HG03575 (cell line): Measurements from ENCODE around the gene FAM83F.
"Not testable (repeated sequence)": the region's sequence is repeated elsewhere in the genome, so short reads cannot be mapped to it uniquely, and the experiment has no call there.

Source experiments
- ATAC-seq: cut with Tn5 transposase; IDR thresholded peaks from one replicate; pipeline ENCODE4 v1.9.1; 2021; ENCODE audit not compliant: unreplicated experiment, insufficient number of reproducible peaks, low FRiP score; ENCODE audit errors: extremely low read depth

Gene FAM83F

GRCh38 chr22:39994566-39995392, at the start of gene FAM83F:
FAM83F (plus strand) TSS chr22:39994954; CDS start chr22:39995043, 89 bp downstream.
- ATAC-seq = no peak

- no peak for ATAC-seq
Measured at GRCh38 chr22:39946126-39946502, 48.6 kb upstream of the FAM83F start.

DNA sequence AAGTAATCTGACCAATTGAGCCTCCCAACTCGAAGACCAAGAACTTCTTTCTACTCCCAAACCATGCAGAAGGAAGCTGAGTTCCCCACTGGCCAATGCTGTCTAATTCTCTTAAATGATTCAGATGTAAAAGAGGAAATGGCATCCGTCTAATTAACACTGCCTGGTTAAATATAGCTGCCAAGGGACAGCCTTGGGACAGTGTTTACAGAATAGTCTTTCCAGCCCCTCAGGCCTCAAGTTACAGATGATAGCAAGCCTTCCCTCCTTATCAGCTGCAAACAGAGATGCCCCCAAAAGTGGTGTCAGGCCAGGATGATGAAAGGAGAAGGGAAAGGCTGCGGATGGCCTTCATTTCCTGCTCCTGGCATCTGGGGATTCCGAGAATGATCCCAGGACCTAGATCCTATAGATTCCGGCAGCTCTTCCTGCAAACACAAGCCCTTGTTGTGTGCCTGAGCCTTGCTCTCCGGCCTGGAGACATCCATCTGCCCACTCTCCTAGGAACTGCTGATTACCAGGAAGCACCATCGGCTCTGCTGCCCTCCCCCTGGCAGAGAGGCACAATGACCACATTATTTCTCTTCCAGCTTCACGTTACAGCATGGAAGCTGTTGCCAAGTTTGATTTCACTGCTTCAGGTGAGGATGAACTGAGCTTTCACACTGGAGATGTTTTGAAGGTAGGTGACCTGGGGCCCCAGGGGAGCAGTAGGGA, 48.1 kb upstream of the FAM83F start:
- ATAC-seq = no peak

- no peak for ATAC-seq
Measured at GRCh38 chr22:39947220-39948216, 47.2 kb upstream of the FAM83F start.

DNA sequence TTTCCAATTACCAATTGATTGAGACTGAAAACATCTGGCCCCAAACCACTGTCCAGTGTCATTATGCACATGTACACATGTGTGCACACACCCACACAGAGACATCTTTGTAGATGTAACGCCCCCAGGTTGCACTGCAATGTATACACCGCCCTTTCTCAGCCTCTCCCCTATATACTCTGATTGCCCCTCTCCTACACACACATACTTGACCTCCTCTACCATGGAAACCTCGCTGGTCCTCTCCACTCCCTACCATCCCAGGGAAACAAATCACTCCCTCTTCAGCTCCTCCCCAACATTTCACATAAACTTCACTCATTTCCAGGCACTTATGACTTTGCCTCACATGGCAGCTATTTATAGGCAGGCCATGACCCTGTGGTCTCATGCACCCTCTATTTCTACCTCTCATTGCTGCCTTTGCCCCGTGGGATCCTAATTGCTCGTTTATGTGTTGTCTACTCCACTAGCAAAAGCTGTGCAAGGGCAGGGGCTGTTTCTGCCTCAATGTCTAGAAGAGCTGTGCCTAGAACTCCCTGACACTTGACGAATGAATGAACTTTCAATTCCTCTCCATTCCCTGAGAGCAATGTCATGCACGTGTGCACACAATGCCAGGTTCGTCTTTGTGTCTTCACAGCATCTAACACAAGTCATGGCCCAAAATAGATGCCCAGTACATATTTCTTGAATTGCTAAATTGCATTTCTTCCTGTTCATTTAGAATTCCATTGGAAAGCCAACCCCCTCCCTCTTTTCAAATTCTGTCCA, 44.6 kb upstream of the FAM83F start:
- no peak for ATAC-seq

DNA sequence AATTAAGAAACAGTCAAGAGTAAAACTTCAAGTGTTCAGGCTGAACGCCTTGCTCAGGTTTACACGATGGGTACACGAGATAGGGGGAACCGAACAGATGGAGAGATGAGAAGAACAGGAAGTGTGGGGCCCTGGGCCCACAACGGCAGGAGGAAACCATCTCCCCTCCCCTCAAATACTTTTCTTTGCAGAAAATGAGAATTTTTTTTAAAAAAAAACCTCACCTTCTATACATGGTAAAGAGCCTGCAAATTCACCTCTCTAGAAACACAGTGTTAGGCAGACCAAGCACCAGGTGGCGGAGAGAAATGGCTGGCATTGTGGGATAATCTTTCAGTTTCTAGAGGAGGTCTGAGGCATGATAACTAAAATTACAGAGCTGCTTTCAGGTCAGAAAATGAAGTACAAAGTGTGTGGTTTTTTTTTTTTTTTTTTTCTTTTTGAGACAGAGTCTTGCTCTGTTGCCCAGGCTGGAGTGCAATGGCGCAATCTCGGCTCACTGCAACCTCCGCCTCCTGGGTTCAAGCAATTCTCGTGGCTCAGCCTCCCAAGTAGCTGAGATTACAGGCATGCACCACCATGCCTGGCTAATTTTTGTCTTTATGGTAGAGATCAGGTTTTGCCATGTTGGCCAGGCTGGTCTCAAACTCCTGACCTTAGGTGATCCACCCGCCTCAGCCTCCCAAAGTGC, 43.0 kb upstream of the FAM83F start:
- not testable (repeated sequence) for ATAC-seq

DNA sequence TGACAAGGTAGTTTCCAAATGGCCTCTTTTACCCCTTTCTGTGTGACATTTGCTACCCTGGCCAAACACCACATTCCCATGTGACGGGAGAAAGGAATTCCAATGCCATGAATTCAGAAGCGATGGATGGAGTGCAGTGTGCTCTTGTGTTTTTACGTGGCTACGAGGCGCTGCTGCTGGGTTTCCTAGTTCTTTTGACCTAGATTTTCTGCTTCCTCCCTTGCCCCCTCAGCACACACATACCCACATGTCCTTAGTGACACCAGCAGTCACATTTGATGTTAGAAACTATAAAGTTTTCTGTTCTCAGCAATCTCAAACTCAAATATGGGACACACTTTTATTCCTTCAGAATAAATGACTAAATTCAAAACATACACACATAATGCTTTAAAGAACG, 42.4 kb upstream of the FAM83F start:
- no peak for ATAC-seq

DNA sequence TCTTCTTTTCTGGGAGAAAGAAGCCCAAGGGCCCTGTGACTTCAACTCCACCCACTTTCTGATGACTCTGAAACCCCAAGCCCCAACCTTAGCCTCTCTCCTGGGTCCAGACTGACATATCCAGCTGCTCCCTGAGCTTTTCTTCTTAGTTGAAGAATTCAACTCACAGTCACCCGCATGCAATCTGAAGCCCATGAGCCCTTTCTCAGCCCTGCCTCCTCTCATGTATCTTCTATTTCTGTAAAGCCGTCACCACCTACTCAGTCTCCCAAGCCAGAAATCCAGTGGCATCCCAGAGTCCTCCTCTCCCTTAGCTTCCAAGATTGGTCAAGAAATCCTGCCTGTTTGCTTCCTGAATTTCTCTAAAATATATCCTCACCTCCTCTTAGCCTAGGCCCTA, 41.7 kb upstream of the FAM83F start:
- no peak for ATAC-seq

DNA sequence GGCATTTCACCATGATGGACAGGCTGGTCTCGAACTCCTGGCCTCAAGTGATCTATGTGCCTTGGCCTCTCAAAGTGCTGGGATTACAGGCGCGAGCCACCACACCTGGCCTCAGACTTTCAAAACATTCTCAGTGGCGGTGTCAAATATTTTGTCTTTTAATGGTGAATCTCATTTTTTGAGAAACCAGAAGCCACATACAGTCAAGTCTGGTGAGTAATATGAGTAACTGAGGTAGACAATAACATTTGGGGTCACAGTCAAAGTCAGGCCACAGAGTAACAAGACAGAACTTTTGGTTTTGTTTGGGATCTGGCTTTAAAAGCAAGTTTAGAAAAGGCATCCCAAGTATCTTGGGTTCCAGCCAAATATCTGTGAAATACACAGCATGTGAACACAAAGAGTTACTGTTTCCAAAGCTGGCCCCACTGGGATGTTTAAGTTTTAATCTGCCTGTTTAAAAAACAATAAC, 40.1 kb upstream of the FAM83F start:
- ATAC-seq = no peak

GRCh38 chr22:39955675-39956074, 39.1 kb upstream of the FAM83F start:
- ATAC-seq = no peak

- no peak for ATAC-seq
Measured at GRCh38 chr22:39956932-39957664, 37.7 kb upstream of the FAM83F start.

- ATAC-seq = no peak
Measured at GRCh38 chr22:39958009-39958711, 36.6 kb upstream of the FAM83F start.

GRCh38 chr22:39958949-39959639, 35.7 kb upstream of the FAM83F start:
- ATAC-seq = no peak

GRCh38 chr22:39959640-39960447, 34.9 kb upstream of the FAM83F start, which contains the start of gene TMA7B:
TMA7B (plus strand) TSS chr22:39960397; CDS start chr22:39964375, 3,978 bp downstream.
- ATAC-seq = no peak
